ENCODE measurements around the gene LRRC10B. TPM values are rescaled to one million over a fixed set of nuclear protein-coding genes. Genes with fewer than 3 reads are reported as not detected.

Gene LRRC10B
- total RNA-seq, 1 experiment from 2014 or later, result 0.39 TPM

DNA sequence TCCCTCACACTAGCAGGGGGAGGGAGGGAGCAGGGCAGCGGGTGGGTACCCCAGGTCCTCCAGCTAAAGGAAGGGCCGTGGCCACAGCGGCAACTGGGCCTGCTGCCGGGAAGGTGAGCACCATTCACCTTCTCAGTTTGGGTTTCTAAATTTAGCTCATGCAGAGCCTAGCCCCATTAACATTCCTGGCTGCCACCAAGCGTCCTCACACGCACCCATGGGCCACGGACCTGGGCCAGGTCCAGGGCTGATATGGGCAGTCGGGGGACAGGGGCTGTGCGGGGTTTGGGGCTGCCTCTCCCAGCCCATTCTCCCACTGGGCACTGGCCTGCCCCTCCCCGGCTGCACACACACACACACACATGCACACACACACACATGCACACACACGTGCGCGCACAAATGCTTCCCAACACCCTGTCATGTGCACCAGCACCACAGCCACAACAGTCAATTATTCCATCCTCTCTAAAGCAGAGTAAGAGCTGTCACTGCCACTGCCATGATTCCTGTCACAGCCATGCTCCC lies 43.6 kb downstream of the LRRC10B start:
- Histone ChIP-seq H3K9me3 (ENCODE audit: control insufficient read depth, low read depth, low read length) (no peaks in the 10 kb centered on the region), H3K9ac (ENCODE audit: extremely low read depth, insufficient read length, low read length) (no peak overlapping the region), H3K4me1 (ENCODE audit: insufficient read depth, low read length) (no peaks in the 10 kb centered on the region; the same call in 1 of the 2 replicates), H4K91ac (ENCODE audit: insufficient read length, low read depth, low read length) (no peak overlapping the region), H2AK5ac (ENCODE audit: insufficient read length, low read length) (no peak overlapping the region), H3T11ph (ENCODE audit: low read length) (no peak overlapping the region), H2BK15ac (ENCODE audit: low read depth, low read length) (no peak overlapping the region), H3K14ac (ENCODE audit: insufficient read depth, low read length) (no peak overlapping the region), H3K23me2 (ENCODE audit: insufficient read length, low read depth, low read length, poor library complexity, severe bottlenecking) (peaks cover 7% of the 10 kb centered on the region), H2BK5ac (ENCODE audit: insufficient read length, low read length) (no peak overlapping the region), H3K23ac (ENCODE audit: insufficient read length, low read depth, low read length) (no peak overlapping the region), H3K27me3 (ENCODE audit: insufficient read depth, low read length) (peaks cover 5% of the 10 kb centered on the region; the same call in 1 of the 2 replicates), H2BK12ac (ENCODE audit: insufficient read length, low read depth, low read length) (no peak overlapping the region), H4K5ac (ENCODE audit: insufficient read length, low read depth, low read length) (no peak overlapping the region), H4K20me1 (ENCODE audit: control insufficient read depth, insufficient read depth, insufficient read length) (no peaks in the 10 kb centered on the region), H2BK120ac (ENCODE audit: low read depth, low read length, poor library complexity, severe bottlenecking) (no peak overlapping the region), H2BK20ac (ENCODE audit: low read depth, low read length, poor library complexity, severe bottlenecking) (no peak overlapping the region), H3K4me2 (ENCODE audit: insufficient read depth, insufficient read length, low read length) (no peak overlapping the region), H3K18ac (ENCODE audit: insufficient read length, low read depth, low read length) (no peak overlapping the region), H4K8ac (replicated peaks; ENCODE audit: insufficient read length, low read depth, low read length) (no peak overlapping the region), H3K27ac (ENCODE audit: insufficient read length, low read depth, low read length) (no peak overlapping the region), H3K56ac (ENCODE audit: insufficient read length, low read depth, low read length) (no peak overlapping the region), H3K4ac (ENCODE audit: low read depth, low read length) (no peak overlapping the region), H2AFZ (ENCODE audit: low read length) (no peak overlapping the region), H3K79me2 (ENCODE audit: insufficient read depth, low read length) (no peaks in the 10 kb centered on the region), H3K79me1 (ENCODE audit: insufficient read depth, low read depth, low read length, poor library complexity, severe bottlenecking) (no peaks in the 10 kb centered on the region)
- H3K27me3 Mint-ChIP-seq (ENCODE audit: low read depth), result peaks cover 45% of the 10 kb centered on the region
- H3K36me3 Mint-ChIP-seq (ENCODE audit: insufficient read depth in 1 of 3, low read depth in 3 of 3), result no peaks in the 10 kb centered on the region; a peak in 1 of 7 replicates
- DNase-seq, result no peak
- TF ChIP-seq, protein P1, sequence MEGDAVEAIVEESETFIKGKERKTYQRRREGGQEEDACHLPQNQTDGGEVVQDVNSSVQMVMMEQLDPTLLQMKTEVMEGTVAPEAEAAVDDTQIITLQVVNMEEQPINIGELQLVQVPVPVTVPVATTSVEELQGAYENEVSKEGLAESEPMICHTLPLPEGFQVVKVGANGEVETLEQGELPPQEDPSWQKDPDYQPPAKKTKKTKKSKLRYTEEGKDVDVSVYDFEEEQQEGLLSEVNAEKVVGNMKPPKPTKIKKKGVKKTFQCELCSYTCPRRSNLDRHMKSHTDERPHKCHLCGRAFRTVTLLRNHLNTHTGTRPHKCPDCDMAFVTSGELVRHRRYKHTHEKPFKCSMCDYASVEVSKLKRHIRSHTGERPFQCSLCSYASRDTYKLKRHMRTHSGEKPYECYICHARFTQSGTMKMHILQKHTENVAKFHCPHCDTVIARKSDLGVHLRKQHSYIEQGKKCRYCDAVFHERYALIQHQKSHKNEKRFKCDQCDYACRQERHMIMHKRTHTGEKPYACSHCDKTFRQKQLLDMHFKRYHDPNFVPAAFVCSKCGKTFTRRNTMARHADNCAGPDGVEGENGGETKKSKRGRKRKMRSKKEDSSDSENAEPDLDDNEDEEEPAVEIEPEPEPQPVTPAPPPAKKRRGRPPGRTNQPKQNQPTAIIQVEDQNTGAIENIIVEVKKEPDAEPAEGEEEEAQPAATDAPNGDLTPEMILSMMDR (conservative IDR thresholded peaks at IDR 0.05), result no peak
- H3K27ac Mint-ChIP-seq, result no peak overlapping the region
- WGBS (ENCODE audit: extremely low coverage, insufficient read length, low lambda C conversion rate), result no CpG with 5 or more reads among the region's 13 CpGs
- no peaks in the 10 kb centered on the region for H3K9me3 Mint-ChIP-seq
- peaks cover 30 to 71% of the 10 kb centered on the region in 2 experiments for H3K4me1 Mint-ChIP-seq
- no peak overlapping the region for H3K4me3 Mint-ChIP-seq
